Ammon's horn (tissue), 1 donor: Measurements from ENCODE around the gene SGCA.

Source experiments
- DNase-seq: peaks from one replicate; pipeline ENCODE4 v3.0.0-alpha.2; 2016; ENCODE audit warnings: low spot score

SGCA gene

DNA sequence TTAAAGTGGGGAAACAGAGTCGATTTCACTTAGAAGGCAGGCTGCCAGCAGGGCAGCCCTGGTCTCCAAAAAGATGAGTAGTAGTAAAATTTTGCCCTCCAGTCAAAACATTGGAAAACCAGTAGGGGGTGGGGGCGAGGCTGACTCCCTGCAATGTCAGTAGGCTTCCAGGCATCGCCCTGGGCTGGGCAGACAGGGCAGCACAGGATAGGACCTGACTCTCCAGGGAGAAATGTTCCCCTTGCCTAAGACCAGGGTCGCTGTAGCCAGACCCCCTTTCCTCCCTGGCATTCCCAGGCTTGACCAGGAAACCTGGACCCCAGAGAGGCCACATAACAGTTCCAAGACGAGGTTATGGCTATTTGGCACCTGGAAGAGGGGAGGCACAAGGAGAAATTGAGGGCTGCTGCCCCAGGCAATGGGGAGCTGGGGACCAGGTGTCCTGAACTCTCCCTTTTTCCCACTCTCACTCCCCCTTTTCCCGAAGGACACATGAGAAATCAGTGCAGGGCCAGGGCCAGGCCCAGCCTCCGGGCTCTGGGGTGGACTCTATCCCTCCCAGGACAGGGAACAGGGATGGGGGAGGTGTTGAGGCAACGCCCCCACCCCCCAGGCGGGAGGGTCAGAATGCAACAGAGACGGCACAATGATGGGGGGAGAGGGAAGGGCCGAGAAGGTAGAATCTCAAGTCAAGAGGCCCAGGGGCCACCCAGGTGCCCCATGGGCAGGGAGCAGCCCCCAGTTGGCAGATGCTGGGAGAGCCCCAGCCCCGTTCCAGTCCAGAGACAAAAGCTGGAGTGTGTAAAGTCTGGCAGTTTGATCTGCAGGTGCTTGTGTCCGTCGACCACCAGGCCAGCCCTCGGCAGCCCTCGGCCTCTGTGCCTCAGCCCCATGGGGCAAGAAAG lies 31.3 kb upstream of the SGCA start:
- no peak for DNase-seq

DNA sequence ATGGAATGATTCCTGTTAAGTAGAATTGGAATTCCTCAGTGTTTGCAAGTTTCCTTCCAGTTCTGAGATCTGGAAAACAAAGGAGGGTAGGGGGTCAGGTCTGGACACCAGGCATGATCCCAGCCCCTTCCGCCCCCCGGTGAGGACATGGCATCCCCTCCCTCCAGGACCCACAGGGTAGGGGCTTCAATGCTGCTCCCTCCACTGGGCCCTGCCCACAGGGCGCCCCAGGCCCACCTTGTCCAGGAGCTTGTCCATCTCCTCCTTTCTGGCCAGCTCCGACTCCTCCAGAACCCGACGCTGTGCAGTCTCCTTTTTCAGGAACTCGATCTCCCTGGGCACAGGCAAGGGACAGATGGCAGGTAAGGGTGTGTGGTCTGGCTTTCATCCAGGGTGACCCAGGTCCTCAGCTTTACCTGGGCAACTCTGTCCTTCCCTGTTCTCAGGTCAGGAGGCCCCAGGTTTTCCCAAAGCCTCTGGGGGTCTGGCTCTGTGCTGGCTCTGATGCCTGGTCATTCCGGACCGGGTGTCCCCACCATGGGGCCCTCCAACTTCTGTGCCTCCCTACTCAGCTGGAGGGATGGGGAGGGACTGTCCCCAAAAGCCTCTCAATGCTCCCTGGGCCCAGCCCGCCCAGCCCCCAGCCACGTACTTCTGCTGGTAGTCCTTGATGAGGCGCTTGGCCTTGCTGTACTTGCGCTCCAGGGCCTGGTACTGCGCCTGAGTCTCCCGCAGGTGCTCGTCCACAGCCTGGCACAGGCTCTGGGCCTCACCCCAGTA lies 30.3 kb upstream of the SGCA start:
- DNase-seq, result no peak

- DNase-seq, result no peak
Observed at GRCh38 chr17:50136096-50136687, 29.6 kb upstream of the SGCA start.

DNA sequence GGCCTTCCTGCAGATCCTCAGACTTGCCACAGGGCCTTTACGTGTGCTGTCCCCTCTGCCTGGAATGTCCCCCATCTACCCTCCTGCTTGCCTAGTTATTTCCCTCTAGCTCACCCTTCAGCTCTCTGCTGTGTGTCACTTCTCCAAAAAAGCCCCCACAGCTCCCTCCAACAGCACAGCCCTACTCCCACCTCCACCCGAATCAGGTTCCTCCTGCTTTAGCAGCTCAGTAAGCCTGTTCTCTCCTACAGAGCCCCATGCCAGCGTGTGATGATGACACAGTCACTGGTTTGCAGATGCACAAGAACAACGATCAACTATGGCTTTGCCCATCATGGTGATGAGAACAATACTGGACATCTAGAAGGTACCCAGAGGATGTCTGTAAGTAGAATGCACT lies 28.8 kb upstream of the SGCA start:
- DNase-seq, result no peak

- no peak for DNase-seq
Observed at GRCh38 chr17:50139185-50139783, 26.5 kb upstream of the SGCA start.

DNA sequence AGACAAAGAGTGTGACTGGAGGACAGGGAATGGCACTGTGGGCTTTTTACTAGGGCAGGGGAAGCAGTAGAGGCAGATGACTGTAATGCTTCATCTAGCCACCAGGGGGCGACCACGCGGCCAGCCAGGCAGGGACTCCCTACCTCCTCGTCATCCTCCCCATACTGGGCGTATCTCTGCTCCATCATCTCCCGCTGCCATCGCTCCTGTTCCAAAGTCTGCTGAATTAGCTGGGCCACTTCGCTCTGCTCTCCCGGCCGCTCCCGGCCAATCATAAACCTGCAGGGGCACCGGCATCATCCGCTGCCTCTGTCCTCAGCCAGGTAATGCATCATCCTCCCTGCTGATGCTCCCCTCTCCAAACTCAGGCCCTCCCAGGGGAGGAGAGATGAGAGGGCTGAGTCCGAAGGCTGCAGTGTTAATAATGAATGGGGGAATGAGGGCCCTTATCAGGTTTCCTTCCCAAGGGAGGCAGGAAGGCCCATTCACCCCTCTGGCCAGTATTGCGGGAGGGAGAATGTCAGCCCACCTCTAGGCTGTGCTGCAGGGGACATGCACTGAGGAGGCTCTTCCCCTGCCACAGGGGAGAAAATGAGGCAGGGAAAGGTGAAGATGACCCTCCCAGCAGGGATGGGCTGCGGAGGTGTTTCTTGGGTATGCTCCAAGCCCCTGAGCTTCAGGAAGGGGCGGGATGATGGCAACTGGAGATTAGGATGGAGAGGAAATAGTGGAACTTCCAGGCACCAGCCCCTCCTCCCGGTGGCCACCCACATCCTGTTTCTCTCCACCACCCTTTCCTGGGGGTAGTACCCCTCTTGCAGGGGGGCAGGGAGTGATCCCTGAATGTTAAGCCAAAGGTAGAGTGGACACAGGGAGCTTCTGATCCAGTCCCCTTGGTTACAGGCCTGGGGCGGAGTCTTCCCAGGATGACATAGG lies 25.6 kb upstream of the SGCA start:
- peak; percentile 85 for DNase-seq

GRCh38 chr17:50141026-50141744 lies 24.6 kb upstream of the SGCA start:
- no peak for DNase-seq

DNA sequence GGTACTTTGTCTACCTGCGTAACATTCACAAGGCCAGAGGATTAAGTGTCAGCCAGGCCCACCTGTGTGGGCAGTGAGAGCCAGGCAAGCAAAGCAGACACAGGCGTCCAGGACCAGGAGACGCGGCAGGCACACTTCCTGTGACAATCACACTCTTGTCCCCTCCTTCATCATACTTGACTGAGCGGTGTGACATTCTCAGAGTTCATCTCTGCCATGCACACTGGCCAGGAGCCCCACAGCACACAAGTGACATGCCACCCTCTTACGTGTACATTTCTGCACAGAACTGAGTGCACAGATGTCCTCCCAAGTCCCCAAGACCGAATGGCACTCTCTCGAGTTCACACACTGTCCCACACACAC lies 24.1 kb upstream of the SGCA start:
- DNase-seq, result no peak

- no peak for DNase-seq
Observed at GRCh38 chr17:50143461-50144176, 22.2 kb upstream of the SGCA start.

DNA sequence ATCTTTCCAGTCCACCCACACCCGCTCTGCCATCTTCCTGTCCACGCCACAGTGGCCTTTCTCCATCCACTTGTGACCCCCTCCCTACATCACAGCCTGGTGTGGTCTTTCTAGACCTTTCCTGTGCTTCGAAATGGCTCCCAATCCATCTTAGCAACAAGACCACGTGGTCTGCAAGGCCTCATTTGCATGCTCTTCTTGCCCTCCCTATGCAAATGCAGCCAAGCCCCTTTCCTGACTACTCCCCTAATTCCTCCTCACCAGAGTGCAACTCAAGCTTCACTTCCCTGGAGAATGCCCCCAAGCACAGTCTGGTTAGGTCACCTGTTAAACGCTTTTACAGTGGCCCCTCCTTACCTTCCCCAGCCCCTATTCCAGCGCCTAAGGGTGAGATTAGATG lies 21.4 kb upstream of the SGCA start:
- no peak for DNase-seq

DNA sequence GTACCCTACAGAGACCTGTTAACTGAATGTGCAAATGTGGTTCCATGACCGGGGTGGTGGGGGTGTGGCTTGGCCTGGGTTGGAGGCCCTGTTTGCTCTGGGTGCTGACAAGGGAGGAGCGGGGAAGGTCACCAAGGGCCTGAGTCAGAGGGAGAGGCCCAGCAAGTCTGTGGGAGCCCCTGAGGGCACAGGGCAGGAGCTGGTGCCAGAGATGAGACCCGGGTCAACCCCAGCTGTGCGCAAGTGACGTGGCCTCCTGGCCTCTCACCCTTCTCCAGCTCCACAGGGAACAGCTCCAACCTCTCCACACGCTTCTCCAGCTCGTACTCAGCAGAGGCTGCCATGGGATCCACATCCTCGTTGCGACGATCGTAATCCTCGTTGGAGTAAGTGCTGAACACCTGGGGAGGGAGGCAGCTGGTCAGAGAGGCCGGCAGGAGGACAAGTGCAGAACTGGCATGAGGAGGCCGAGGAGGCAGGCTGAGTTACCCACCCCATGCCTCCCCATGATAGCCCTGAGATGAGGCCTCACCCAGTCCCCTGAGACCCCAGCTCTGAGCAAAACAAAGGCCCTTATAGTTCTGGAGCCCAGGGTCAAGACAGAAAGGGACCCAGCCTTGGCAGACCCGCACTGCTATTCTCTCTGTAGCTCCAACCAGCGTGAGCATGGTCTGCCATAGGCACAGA lies 20.8 kb upstream of the SGCA start:
- no peak for DNase-seq

DNA sequence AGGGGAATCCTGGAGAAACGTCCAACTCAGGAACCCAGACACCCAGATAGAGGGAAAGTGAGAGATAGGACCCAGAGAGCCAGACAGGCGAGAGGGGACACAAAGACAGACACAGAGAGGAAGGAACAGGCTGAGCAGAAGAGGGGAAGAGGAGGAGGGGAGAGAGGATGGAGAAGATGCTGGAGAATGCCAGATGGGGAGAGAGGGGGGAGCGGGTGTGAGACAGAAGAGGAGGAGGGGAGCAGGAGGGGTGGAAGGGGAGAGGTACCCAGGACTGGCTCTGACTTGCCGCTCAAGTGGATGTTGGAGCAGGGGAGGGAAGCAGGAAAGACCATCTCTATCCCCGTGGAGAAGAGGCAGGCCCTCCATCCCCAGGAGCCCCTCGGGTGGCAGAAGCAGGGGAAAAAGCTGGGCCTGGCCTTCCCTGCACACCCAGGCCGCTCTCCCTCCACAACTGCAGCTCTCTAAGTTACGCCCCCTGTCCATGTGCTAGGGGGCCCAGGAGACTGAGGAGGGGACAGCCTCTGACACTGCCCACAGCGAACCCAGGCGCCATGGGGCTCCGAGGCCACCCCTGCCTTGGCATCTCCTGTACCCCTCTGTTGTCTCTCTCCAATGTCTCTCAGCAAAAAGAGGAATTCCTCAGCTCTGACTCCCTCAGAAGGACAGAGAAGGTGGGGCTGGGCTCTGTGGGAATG lies 20.1 kb upstream of the SGCA start:
- no peak for DNase-seq

GRCh38 chr17:50146230-50146926 lies 19.4 kb upstream of the SGCA start:
- no peak for DNase-seq

GRCh38 chr17:50146927-50147665 lies 18.7 kb upstream of the SGCA start:
- no peak for DNase-seq

DNA sequence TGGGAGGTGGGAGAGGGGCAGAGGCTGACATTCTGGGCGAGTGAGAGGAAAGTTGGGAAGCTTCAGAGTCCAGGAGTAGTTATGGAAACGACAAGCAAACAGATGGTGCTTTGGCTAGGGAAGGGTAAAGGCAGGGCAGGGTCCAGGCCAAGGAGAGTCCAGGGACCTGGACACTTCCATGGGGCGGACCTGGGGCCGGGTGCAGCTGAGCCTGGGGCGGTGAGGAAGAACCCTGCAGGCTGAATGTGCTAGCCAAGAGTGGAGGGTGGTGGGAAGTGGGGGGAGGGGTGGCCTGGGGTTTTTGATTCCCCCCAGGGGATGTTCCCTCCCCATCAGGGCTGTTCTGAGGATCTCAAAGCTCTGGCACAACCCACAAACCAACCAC lies 18.0 kb upstream of the SGCA start:
- DNase-seq, result no peak

- DNase-seq, result peak; percentile 73
Observed at GRCh38 chr17:50148226-50149090, 17.3 kb upstream of the SGCA start.

GRCh38 chr17:50149091-50149416 lies 16.8 kb upstream of the SGCA start:
- DNase-seq, result no peak
